ENCODE measurements around the gene GNG2.

DNA sequence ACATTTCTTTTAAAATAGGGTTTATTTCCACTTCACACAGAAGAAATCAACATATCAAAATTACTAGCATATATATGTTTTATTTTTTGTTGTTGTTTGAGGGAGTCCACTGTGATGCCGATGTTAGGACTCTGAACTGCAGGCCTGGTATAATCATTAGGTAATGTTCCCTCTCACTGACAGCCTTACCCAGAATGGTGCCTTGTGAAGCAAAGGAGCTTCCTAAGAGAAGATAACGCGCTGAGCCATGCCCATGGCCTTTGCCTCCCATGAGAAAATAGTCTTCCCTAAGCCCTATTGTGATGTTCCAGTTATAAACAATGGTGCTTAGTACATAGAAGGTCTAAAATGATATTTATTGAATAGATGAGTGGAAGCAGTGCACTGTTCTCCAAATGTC is 12.0 kb downstream of the GNG2 start:
- TF ChIP-seq, protein P1, sequence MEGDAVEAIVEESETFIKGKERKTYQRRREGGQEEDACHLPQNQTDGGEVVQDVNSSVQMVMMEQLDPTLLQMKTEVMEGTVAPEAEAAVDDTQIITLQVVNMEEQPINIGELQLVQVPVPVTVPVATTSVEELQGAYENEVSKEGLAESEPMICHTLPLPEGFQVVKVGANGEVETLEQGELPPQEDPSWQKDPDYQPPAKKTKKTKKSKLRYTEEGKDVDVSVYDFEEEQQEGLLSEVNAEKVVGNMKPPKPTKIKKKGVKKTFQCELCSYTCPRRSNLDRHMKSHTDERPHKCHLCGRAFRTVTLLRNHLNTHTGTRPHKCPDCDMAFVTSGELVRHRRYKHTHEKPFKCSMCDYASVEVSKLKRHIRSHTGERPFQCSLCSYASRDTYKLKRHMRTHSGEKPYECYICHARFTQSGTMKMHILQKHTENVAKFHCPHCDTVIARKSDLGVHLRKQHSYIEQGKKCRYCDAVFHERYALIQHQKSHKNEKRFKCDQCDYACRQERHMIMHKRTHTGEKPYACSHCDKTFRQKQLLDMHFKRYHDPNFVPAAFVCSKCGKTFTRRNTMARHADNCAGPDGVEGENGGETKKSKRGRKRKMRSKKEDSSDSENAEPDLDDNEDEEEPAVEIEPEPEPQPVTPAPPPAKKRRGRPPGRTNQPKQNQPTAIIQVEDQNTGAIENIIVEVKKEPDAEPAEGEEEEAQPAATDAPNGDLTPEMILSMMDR (conservative IDR thresholded peaks at IDR 0.05; ENCODE audit: low read depth, low read length), result no peak
- no peak for TF ChIP-seq EZH2 (IDR thresholded peaks at IDR 0.05; ENCODE audit: borderline replicate concordance, low read depth, low read length, poor library complexity, severe bottlenecking)
